K562 (cell line): Measurements from ENCODE around the gene ARHGEF16.

Source experiments
- ATF7 ChIP-seq: fragments of 450-650 bp; IDR thresholded peaks from 2 replicates; pipeline ENCODE4 v1.7.1; 2014; ENCODE audit warnings: mild to moderate bottlenecking, moderate library complexity
- E2F3 ChIP-seq: fragments of 250-450 bp; sonication (Bioruptor Pico); IDR thresholded peaks from 2 replicates; pipeline ENCODE4 v1.4.0; 2020; ENCODE audit warnings: mild to moderate bottlenecking
- MAFG ChIP-seq: fragments of 450-650 bp; conservative IDR thresholded peaks from 2 replicates; pipeline ENCODE4 v1.6.1; 2016; ENCODE audit warnings: missing genetic modification characterization, missing compliant biosample characterization
- PCBP1 ChIP-seq: fragments of 200-400 bp; formaldehyde crosslinking; IDR thresholded peaks from 2 replicates; pipeline ENCODE4 v1.6.1; 2018; ENCODE audit warnings: mild to moderate bottlenecking, low read depth, low read length; ENCODE audit not compliant: poor library complexity, severe bottlenecking
- RFX5 ChIP-seq: IDR thresholded peaks from 2 replicates; pipeline ENCODE4 v1.6.1; 2011; ENCODE audit warnings: low read depth, mild to moderate bottlenecking, improper control_type of control experiment, low read length
- TF ChIP-seq, protein P1 (sequence below): fragments of 250-450 bp; sonication (Bioruptor Pico); IDR thresholded peaks from 2 replicates; pipeline ENCODE4 v1.5.0; 2021; ENCODE audit warnings: mild to moderate bottlenecking, borderline replicate concordance
- TF ChIP-seq, protein P2 (sequence below): sonication (generic); formaldehyde crosslinking; IDR thresholded peaks from 2 replicates; pipeline ENCODE4 v1.8.0; 2023; ENCODE audit warnings: missing genetic modification reagents, mild to moderate bottlenecking, borderline replicate concordance

- TF ChIP-seq RFX5 (no peak), E2F3 (no peak), ATF7 (no peak), MAFG (tag) (no peak), PCBP1 (no peak)
- TF ChIP-seq, protein P1, sequence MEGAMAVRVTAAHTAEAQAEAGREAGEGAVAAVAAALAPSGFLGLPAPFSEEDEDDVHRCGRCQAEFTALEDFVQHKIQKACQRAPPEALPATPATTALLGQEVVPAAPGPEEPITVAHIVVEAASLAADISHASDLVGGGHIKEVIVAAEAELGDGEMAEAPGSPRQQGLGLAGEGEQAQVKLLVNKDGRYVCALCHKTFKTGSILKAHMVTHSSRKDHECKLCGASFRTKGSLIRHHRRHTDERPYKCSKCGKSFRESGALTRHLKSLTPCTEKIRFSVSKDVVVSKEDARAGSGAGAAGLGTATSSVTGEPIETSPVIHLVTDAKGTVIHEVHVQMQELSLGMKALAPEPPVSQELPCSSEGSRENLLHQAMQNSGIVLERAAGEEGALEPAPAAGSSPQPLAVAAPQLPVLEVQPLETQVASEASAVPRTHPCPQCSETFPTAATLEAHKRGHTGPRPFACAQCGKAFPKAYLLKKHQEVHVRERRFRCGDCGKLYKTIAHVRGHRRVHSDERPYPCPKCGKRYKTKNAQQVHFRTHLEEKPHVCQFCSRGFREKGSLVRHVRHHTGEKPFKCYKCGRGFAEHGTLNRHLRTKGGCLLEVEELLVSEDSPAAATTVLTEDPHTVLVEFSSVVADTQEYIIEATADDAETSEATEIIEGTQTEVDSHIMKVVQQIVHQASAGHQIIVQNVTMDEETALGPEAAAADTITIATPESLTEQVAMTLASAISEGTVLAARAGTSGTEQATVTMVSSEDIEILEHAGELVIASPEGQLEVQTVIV (CRISPR knock-in tag), result no peak
- TF ChIP-seq, protein P2, sequence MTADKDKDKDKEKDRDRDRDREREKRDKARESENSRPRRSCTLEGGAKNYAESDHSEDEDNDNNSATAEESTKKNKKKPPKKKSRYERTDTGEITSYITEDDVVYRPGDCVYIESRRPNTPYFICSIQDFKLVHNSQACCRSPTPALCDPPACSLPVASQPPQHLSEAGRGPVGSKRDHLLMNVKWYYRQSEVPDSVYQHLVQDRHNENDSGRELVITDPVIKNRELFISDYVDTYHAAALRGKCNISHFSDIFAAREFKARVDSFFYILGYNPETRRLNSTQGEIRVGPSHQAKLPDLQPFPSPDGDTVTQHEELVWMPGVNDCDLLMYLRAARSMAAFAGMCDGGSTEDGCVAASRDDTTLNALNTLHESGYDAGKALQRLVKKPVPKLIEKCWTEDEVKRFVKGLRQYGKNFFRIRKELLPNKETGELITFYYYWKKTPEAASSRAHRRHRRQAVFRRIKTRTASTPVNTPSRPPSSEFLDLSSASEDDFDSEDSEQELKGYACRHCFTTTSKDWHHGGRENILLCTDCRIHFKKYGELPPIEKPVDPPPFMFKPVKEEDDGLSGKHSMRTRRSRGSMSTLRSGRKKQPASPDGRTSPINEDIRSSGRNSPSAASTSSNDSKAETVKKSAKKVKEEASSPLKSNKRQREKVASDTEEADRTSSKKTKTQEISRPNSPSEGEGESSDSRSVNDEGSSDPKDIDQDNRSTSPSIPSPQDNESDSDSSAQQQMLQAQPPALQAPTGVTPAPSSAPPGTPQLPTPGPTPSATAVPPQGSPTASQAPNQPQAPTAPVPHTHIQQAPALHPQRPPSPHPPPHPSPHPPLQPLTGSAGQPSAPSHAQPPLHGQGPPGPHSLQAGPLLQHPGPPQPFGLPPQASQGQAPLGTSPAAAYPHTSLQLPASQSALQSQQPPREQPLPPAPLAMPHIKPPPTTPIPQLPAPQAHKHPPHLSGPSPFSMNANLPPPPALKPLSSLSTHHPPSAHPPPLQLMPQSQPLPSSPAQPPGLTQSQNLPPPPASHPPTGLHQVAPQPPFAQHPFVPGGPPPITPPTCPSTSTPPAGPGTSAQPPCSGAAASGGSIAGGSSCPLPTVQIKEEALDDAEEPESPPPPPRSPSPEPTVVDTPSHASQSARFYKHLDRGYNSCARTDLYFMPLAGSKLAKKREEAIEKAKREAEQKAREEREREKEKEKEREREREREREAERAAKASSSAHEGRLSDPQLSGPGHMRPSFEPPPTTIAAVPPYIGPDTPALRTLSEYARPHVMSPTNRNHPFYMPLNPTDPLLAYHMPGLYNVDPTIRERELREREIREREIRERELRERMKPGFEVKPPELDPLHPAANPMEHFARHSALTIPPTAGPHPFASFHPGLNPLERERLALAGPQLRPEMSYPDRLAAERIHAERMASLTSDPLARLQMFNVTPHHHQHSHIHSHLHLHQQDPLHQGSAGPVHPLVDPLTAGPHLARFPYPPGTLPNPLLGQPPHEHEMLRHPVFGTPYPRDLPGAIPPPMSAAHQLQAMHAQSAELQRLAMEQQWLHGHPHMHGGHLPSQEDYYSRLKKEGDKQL (CRISPR knock-in tag), result no peak
Measured at GRCh38 chr1:3434406-3435110, 19.9 kb upstream of the ARHGEF16 start.
